ENCODE data around the gene HOXD13.

HOXD13 gene

DNA sequence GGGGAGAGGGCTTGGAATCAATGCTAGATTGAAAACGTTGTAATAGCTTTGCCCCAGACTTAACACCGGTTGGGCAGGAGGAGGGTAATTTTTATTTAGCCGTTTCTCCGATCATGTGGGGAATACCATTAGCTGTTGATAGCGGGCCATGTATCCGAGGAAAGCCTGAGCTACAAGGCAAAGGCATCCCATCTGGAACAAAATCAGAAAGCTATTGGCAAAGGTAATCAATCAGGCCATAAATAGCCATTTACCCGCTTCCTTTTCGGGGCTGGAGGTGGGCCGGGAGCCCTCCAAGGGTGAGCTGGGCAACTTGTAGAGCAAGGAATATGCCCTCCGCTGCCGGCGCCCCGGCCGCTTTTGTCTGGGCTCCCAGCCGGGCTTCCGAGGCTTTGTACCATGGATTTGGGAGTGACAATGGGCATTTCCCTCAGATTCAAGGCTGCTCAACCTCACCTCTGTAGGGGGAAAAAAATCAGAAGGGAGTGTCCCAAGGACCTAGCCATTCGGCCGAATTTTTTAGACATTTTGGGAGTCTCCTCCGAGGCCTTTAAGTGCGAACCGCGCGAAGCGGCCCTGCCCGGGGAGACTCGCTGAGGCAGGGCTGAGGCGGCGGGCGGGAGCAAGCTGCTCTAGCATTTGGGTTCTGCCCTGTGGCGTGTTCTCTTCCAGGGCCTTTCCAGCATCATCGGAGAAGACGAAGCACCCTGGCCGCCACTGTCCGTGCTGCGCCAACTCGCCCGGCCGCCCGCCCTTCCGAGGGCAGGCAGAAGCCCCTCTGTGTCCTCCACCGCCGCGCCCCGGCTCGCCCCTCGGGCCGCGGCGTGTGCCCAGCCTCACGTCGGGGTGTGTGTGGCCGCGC is 28.9 kb downstream of the HOXD13 start:
- DNase-seq = no peak

DNA sequence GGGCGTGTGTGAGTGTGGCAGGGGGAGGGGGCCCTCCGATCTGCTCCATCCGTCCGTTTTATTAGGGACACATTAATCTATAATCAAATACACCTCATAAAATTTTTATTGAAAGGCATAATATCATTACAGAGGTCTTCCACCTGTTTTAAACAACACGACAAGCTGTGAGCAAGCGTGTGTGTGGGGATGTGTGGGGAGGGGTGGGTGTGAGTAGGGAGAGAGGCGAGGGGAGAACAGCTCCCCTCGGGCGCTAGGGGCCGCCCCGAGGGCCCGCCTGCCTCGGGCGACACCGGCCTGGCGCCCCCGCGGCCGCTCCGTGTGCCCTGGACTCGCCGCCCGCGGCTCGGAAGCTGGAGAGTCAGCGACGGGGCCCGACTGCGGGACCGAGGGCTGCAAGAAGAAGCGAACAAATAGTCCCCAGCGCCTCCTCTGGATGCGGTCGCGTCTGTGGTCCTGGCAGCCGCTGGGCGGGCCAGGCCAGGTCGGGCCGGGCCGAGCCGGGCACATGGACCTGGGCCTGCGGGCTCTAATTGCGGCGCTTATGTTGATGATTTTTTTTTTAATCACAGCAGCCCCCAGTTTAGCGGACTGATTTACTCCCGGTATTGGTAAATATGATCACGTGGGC is 29.6 kb downstream of the HOXD13 start:
- DNase-seq = no peak

DNA sequence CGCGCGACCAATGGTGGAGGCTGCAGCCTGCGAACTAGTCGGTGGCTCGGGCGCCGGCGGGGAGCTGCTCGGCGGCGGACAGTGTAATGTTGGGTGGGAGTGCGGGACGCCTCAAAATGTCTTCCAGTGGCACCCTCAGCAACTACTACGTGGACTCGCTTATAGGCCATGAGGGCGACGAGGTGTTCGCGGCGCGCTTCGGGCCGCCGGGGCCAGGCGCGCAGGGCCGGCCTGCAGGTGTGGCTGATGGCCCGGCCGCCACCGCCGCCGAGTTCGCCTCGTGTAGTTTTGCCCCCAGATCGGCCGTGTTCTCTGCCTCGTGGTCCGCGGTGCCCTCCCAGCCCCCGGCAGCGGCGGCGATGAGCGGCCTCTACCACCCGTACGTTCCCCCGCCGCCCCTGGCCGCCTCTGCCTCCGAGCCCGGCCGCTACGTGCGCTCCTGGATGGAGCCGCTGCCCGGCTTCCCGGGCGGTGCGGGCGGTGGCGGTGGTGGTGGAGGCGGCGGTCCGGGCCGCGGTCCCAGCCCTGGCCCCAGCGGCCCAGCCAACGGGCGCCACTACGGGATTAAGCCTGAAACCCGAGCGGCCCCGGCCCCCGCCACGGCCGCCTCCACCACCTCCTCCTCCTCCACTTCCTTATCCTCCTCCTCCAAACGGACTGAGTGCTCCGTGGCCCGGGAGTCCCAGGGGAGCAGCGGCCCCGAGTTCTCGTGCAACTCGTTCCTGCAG is 30.3 kb downstream of the HOXD13 start, which contains the start of gene HOXD9:
Gene HOXD9, plus strand, starts transcription at position 37 of the 728 bp plus-strand sequence. Its CDS starts 50 bp downstream, at position 87.
- no peak for DNase-seq

DNA sequence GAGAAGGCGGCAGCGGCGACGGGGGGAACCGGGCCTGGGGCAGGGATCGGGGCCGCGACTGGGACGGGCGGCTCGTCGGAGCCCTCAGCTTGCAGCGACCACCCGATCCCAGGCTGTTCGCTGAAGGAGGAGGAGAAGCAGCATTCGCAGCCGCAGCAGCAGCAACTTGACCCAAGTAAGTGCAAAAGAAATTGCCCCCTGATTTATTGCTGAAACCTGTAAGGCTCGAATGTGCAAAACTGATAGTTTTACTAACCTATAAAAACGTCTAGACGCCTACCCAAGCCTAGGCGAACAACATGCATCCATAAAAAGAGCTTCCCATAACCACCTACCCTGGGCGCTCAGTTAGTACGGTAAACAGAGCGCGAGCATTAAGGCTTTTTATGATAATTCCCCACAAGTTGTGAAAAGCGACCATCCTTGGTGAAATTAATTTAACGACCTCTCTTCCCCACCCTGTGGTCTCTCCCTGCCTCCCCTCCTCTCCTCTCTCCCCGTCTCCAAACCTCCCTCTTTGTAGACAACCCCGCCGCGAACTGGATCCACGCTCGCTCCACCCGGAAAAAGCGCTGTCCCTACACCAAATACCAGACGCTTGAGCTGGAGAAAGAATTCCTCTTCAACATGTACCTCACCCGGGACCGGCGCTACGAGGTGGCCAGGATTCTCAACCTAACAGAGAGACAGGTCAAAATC is 31.0 kb downstream of the HOXD13 start:
- no peak for DNase-seq

DNA sequence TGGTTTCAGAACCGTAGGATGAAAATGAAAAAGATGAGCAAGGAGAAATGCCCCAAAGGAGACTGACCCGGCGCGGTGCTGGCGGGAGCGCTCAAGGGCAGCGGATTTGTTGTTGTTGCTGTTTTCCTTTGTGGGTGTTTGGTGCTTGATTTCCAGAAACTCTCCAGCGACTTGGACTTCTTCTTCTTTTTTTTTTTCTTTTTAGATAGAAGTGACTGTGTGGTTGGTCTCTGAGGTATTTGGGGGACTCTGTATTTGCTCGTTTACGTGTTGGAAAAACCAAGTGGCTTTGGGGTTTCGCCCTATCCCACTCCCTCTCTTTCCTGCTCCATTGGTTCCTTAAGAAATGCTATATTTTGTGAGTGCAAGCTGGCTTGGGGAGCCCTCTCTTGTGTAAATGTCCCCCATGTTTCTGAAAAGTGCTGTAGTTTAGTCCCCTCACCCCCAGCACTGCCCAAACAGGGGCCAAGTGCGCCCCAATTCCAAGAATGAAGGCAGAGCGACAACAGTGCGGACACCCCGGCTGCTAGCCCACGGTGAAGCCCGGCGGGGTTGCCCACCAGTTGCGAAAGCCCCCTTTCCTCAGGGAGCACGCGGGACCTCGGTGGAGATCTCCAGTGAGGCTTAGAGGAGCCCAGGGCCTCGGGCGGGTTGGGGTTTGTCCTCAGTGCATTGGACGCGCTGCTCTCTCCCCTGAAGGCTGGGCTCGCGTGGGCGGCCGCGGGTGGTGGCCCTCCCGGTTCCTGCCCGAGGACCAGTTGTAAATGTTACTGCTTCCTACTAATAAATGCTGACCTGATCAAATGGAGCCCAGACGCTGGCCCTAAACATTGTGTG is 31.8 kb downstream of the HOXD13 start:
- no peak for DNase-seq

DNA sequence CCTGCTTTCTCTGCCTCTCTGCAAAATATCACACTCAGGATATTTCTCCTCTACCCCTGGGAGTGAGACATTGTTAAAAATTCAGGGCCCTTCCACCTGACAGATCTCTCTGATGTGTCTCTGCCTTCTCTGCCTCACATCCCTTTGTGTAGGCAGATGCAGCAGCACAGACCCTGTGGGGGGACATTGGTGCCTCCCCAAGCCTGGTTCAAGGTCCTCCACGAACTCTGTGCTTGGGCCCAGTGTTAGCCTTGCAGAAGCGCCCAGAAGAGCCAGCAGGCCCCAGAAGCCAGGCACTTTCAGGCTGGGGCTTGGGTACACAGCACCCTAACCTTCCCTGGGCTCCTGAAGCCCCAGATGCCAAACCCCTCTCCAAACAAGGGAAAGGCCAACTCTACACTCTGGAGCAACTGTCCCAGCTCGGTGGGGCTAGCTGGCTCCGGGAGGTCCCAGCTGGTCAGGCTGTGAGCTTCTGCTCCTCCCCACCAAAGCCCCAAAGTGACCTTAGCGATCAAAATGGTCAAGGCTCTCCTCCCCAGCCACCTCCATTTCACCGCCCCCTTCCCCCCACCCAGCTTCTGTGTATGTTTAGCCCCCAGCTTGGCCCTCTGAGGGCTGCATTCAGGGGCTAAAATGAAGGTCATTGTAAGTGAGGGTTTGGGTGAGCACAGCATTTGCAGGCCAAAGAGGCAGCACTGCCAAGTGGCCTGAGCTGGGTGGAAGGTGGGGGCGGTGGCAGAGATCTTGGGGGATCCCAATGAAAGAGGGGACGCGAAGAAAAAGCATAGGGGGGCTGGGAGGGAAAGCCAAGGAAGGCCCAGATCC is 32.6 kb downstream of the HOXD13 start:
- DNase-seq = no peak

DNA sequence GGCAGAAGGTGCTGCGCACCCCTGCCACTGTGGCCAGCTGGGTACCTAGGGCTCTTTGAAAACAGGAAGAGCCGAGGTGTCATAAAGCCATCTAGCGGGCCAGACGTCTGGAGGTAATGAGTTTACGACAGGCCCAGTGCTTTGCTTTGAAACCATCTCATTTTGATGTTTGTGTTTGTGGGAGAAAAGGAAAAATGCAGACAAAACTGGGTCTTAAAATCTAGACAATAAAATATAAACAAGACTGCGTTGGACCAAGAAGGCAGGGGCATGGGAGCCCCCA is 33.2 kb downstream of the HOXD13 start:
- DNase-seq = no peak

DNA sequence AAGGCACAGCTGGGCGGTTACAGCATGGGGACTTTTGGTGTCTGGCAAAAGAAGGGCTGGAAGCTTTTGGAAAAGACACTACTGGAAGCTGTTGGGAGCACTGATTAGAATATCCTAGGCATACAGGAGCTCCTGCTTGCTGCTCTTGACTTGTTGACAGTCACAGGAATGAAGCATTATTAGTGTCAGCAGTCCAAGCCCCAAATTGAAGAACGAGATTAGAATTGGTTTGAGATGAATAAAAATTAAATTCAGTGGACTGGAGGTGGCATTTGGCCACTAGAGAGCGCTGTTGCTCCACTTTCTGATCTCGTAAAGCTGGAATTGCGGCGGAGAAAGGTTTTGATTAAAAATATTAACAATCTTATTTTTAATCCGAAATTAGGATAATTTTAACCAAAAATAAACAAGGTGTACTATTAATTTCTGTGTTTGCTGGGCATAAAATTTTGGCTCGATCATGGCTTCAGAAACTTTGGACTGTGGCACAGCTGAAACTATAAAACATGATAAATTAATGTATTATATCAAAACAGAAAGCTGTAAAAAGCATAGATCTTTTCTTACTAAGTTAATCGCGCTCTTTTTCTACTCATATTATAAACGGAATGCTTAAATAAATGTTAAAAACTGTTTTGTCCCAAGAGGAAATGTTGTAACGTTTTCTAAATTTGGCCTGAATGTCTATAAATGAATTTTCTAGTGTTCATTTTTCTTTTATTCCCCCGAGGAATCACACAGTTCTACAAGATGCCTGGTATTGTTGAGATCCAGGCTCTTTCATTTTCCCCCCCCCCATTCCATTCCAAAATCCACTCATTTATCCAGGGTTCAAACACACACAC is 34.6 kb downstream of the HOXD13 start:
- DNase-seq = peak; percentile 61

DNA sequence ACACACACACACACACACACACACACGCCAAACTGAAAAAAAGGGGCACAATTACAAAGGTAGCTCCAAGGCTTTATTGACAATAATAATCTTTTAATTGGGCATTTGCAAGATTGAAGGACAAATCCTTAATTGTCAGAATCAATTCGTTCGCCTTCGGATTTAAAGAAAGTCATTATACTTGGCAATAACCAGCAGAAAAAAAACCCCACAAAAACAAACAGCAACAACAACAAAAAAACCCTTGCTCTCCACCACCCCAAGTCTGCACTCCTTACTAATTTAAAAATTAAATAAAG is 35.2 kb downstream of the HOXD13 start:
- no peak for DNase-seq

DNA sequence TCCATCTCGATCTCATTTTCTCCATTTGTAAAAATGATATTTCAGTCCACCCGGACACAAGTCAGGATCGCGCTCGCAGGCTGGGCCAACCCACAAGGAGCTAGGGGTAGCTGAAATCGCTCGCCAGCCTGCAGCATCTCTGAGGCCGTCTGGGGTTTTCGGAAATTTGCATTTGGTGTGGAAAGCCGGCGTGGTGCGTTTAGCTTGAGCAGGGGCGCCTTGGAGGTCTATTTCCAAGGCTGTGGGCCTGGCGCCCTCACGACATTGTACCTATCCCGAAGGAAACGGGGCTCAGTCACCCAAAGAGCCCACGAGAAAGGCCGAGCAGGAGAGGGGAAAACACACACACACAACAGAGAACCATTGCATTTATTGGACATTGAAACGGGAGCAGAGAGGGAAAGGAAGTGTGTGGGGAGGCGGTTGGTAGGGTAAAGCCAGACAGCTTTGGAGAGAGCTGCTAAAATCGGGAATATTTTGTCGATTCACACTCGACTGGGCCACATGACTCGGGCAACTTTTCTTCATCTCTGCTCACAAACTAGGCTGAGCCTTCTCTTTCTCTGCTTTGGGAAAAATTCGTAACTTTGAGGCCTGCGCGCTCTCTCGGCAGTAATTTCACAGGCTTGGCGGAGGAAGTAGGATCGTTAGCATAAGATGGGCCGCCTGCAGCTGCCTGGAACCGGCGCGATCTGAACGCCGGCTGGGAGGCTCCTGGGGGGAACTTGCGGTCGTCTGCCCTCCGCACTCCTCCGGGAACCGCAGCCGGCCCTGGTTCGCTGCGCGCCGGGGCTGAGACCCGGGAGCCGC is 35.9 kb downstream of the HOXD13 start:
- no peak for DNase-seq

DNA sequence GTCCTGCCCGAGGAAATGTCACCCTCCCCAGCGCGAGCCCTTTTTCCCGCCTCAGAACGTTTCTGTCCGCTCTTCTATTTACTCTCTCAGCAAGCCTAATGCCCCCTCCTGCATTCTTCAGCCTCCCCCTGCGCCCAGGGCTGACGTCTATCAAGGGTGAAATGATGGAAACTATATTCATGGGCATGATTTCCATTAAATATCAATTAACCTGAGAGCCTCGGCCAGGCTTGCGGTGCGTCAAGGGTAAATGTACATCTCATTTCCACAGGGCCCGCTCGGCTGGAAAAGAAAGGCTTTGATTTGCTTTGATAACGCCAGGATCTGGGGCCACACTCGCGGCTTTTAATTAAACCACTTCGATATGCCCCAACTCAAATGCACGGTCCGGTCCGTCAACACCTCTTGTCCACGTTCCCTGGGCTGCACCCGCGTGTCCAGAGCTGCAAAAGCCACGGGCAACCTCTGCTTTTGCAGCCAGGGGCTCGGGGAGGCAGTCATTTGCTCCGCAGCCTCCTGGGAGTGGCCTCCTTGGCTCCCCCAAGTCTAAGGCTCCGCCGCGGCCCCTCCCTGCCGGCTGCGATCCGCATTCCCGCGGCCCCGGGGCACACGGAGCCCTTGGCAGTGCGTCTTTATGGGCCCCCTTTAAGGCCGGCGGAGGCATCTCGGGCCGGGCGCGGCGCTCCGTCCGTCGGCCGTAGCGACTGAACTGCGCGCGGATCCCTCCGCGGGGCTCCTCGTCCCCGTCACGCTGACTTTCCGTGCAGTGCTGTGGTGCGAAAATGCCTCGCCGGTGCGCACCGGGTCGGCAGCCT is 36.7 kb downstream of the HOXD13 start, which contains the start of gene HOXD8:
Gene HOXD8, plus strand, starts transcription at position 724 of the 815 bp plus-strand sequence. CDS start 662 bp downstream, outside the sequence.
- DNase-seq = peak; percentile 64

DNA sequence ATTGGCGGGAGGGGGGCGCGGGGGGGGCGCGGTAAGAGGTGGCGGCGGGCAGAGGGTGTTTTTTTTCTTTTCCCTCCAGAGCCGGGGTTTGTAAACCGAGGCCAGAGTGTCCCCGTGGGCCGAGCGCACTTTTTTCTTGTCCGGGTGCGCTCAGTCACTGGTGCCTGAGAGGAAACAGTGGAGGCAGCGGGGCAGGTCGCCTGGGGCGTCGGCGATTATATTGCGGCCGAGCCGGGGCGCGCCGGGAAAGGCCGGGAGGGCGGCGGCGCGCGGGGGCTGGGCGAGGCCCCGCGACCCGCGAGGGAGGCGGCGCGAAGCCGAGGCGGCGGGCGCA is 37.3 kb downstream of the HOXD13 start:
- DNase-seq = no peak

DNA sequence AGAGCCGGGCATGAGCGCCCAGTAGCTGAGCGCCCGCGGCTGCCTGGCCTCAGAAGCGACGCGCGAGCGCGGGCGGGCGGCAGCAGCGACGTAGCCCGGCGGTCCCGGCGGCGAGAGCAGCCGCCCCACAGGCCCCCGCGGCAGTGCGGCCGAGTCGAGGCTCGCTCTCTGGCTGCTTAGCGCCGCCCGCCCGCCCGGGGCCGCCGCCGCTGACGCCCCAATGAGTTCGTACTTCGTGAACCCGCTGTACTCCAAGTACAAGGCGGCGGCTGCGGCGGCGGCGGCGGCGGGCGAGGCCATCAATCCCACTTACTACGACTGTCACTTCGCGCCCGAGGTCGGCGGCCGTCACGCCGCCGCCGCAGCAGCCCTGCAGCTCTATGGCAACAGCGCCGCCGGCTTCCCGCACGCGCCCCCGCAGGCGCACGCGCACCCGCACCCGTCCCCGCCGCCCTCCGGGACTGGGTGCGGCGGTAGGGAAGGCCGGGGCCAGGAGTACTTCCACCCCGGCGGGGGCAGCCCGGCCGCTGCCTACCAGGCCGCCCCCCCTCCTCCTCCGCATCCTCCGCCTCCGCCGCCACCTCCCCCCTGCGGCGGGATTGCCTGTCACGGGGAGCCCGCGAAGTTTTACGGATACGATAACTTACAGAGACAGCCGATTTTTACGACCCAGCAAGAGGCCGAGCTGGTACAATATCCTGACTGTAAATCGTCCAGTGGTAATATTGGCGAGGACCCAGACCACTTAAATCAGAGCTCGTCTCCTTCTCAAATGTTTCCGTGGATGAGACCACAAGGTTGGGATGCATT is 37.8 kb downstream of the HOXD13 start:
- peak; percentile 50 for DNase-seq

DNA sequence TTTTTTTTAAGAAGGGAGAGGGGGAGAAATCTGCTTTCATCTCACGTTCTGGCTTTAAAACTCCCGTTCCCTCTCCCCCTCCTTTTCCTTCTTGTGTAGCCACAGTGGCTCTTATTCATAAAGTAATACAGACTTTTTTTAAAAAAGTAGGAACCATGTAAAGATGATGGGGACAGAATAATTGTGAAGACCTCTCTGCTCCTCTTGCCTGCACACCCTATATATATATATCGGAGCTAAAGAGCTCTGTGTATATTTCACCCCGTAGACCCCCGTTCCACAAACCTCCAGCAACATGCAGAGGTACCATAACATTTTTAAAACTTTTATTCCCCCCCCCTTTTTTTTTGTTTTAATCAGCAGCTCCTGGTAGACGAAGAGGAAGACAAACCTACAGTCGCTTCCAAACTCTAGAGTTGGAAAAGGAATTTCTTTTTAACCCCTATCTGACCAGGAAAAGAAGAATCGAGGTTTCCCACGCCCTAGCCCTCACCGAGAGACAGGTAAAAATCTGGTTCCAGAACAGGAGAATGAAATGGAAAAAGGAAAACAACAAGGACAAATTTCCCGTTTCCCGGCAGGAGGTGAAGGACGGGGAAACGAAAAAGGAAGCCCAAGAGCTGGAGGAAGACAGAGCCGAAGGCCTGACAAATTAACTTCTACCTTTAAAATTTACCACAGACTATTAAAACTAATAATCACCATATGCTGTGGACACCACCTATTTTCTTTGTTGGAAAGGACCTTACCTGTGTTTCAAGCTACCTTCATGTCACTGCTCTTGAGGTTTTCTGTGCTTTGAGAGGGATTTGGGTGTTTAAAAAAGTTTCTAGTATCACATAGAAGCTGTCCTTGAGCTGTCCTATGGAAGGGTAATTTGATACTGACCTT is 38.7 kb downstream of the HOXD13 start:
- DNase-seq = no peak

DNA sequence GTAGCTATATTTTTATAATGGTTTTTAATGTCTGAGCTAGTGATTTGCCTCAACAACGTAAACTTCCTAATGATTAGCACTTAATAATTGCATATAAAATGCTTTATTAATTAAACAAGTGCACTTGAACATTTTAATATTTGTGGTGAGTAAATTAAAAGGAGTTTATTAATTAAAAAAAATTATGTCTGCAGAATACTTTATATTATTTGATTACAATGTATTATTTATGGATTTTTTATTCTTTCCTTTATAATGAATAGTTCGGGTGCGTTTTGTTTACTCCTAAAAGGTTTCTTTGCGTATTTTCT is 39.3 kb downstream of the HOXD13 start:
- DNase-seq = no peak

DNA sequence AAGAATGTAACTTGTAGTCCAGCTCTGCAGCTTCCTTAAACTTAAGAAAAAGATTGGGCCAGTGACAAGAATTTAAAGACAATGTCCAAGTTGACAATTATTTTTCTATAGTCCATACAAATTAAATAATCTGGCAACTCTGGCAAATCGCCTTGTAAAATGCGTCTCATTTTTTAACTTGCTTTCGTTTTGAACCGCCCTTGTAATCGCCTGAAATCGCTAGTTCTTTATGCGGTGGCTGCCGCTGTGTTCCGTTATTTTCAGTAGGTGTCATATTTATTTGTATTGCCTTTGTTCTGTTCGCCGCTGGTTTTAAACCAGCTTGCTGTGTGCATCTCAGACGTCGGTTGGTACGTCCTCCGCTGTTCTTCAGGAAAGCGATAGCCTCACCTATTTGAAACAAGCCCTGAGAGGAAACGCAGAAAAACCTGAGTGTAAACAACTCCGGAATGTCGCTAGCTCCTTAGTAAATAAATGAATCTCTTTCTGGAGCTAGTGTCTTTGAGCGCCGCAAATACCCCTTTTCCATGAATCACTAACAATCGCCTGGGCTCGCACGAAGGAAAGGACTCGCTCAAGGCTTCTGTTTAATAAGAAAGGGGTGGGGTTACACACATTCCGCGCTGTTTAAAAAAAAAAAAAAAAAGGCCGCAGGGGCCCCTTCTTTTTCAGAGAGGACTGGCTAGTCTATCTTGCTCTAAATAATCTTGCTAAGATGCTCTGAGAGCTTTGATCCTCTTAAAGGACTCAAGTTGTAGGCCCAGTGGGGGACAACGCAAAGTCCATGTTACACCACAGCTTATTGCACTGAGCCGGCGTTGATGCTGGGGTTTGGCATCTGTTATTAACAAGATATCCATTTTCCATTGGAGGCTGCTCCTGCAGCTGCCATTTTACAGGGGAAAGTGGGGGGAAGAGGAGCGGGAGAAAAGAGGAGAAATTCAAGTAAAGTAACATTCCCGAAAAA is 40.0 kb downstream of the HOXD13 start:
- DNase-seq = no peak

All from COR-L47 (cell line).